ENCODE results near the gene TMEM108. TPM values are rescaled to one million over a fixed set of nuclear protein-coding genes. Genes with fewer than 3 reads are reported as not detected.

TMEM108 gene
- total and polyA plus RNA-seq, 2 experiments from 2014 or later: 7.4 to 15.3 TPM

GRCh38 chr3:133439563-133439962, 401.4 kb downstream of the TMEM108 start:
- Histone ChIP-seq H4K20me1 (replicated peaks; ENCODE audit: insufficient read depth) (no peaks in the 10 kb centered on the region), H3K9me2 (ENCODE audit: insufficient read depth) (no peaks in the 10 kb centered on the region), H2AFZ (no peak overlapping the region), H3K4me1 (ENCODE audit: insufficient read depth) (no peaks in the 10 kb centered on the region), H3F3A (replicated peaks; ENCODE audit: low read depth) (no peaks in the 10 kb centered on the region), H3K27me3 (ENCODE audit: insufficient read depth) (no peaks in the 10 kb centered on the region), H3K27ac (ENCODE audit: low read depth) (no peak overlapping the region), H3K4me3 (no peak overlapping the region), H3K36me3 (ENCODE audit: insufficient read depth) (no peaks in the 10 kb centered on the region), H3K4me2 (no peak overlapping the region), H3K79me2 (replicated peaks; ENCODE audit: insufficient read depth) (no peaks in the 10 kb centered on the region)
- Mint-ChIP-seq H3K9me3 (peaks cover 4% of the 10 kb centered on the region; the same call in 2 of the 3 replicates), H3K27me3 (ENCODE audit: insufficient read depth, low read depth, poor library complexity) (peaks cover 1% of the 10 kb centered on the region), H3K36me3 (ENCODE audit: low read depth) (no peaks in the 10 kb centered on the region), H3K4me1 (no peaks in the 10 kb centered on the region), H3K27ac (no peak overlapping the region), H3K4me3 (no peak overlapping the region)
- ATAC-seq (no peak), DNase-seq (ENCODE audit: low spot score) (no peak)
- TF ChIP-seq EZH2phosphoT487 (IDR thresholded peaks at IDR 0.05; ENCODE audit: unreplicated experiment) (no peak), REST (IDR thresholded peaks at IDR 0.05; ENCODE audit: unreplicated experiment) (no peak), ETS1 (IDR thresholded peaks at IDR 0.05) (no peak), CTCF (conservative IDR thresholded peaks at IDR 0.05; ENCODE audit: low read depth in 2 of 2) (no peak), NANOG (IDR thresholded peaks at IDR 0.05; ENCODE audit: borderline replicate concordance) (no peak), STAT1 (IDR thresholded peaks at IDR 0.05; ENCODE audit: unreplicated experiment) (no peak), JUNB (IDR thresholded peaks at IDR 0.05; ENCODE audit: unreplicated experiment) (no peak), CREB1 (CRISPR knock-in tag; IDR thresholded peaks at IDR 0.05; ENCODE audit: low read depth) (no peak), ZNF331 (CRISPR knock-in tag; IDR thresholded peaks at IDR 0.05; ENCODE audit: low read depth) (no peak)

- no peak overlapping the region for H3K4me2 ChIP-seq
- H3K9me2 ChIP-seq (ENCODE audit: insufficient read depth): no peaks in the 10 kb centered on the region
- ATAC-seq: no peak
- H3K9me3 Mint-ChIP-seq: peaks cover 4% of the 10 kb centered on the region; the same call in 2 of the 3 replicates
- H3K27ac Mint-ChIP-seq: no peak overlapping the region
- H3K4me1 Mint-ChIP-seq: no peaks in the 10 kb centered on the region
- no peaks in the 10 kb centered on the region for H3K4me1 ChIP-seq (ENCODE audit: insufficient read depth)
- no peak for DNase-seq (ENCODE audit: low spot score)
- H3K36me3 ChIP-seq (ENCODE audit: insufficient read depth): no peaks in the 10 kb centered on the region
- H3K36me3 Mint-ChIP-seq (ENCODE audit: low read depth): no peaks in the 10 kb centered on the region
- H3K4me3 ChIP-seq: no peak overlapping the region
- no peak overlapping the region for H3K27ac ChIP-seq (ENCODE audit: low read depth)
- H3K27me3 ChIP-seq (ENCODE audit: insufficient read depth): no peaks in the 10 kb centered on the region
- H3K79me2 ChIP-seq (replicated peaks; ENCODE audit: insufficient read depth): no peaks in the 10 kb centered on the region
- no peak overlapping the region for H2AFZ ChIP-seq
- no peaks in the 10 kb centered on the region for H3F3A ChIP-seq (replicated peaks; ENCODE audit: low read depth)
- no peak overlapping the region for H3K4me3 Mint-ChIP-seq
- H4K20me1 ChIP-seq (replicated peaks; ENCODE audit: insufficient read depth): no peaks in the 10 kb centered on the region
- peaks cover 1% of the 10 kb centered on the region for H3K27me3 Mint-ChIP-seq (ENCODE audit: insufficient read depth, low read depth, poor library complexity)
- TF ChIP-seq EZH2phosphoT487 (IDR thresholded peaks at IDR 0.05; ENCODE audit: unreplicated experiment): no peak
- TF ChIP-seq STAT1 (IDR thresholded peaks at IDR 0.05; ENCODE audit: unreplicated experiment): no peak
- no peak for TF ChIP-seq ZNF462 (CRISPR knock-in tag; IDR thresholded peaks at IDR 0.05)
Observed at GRCh38 chr3:133440652-133441051, 402.5 kb downstream of the TMEM108 start.
